ENCODE measurements around the gene TFEC. TPM values are rescaled to one million over a fixed set of nuclear protein-coding genes. Genes with fewer than 3 reads are reported as not detected.

Gene TFEC, protein sequence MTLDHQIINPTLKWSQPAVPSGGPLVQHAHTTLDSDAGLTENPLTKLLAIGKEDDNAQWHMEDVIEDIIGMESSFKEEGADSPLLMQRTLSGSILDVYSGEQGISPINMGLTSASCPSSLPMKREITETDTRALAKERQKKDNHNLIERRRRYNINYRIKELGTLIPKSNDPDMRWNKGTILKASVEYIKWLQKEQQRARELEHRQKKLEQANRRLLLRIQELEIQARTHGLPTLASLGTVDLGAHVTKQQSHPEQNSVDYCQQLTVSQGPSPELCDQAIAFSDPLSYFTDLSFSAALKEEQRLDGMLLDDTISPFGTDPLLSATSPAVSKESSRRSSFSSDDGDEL
- 0.56 TPM for total RNA-seq (ENCODE audit: unreplicated experiment)
- long read RNA-seq: 0 reads

DNA sequence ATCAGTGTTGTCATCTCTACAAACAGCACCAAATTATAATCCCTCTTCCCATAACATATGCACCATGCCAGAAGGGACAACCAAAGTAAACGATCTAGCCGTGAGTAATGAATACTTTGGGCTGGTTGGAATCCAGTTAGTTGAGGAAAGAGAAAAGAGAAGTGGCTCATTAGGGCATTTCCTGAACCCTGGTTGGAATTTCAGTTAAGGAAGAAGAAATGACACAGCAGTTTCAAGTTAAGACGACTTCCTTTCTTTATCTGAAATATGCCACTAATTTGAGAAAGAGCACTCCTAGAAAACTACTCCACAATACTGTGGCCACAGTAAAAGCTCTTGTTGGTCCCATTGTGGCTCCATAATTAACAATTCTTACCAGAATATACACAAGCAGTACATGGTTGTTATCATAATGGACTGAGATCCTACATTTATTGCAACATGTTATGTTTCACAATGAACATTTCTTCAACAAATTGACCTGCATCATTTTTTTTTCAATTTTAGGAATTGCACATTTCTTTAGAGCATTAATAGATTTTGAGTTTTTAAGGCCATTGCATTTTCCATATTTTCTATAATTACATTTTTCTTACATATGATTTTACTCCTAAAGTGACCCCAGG lies at the start of gene TFEC:
Gene TFEC, minus strand, starts transcription at position 113 of the 626 bp plus-strand sequence. CDS start 46,322 bp downstream, outside the sequence.
- TF ChIP-seq, protein P1, sequence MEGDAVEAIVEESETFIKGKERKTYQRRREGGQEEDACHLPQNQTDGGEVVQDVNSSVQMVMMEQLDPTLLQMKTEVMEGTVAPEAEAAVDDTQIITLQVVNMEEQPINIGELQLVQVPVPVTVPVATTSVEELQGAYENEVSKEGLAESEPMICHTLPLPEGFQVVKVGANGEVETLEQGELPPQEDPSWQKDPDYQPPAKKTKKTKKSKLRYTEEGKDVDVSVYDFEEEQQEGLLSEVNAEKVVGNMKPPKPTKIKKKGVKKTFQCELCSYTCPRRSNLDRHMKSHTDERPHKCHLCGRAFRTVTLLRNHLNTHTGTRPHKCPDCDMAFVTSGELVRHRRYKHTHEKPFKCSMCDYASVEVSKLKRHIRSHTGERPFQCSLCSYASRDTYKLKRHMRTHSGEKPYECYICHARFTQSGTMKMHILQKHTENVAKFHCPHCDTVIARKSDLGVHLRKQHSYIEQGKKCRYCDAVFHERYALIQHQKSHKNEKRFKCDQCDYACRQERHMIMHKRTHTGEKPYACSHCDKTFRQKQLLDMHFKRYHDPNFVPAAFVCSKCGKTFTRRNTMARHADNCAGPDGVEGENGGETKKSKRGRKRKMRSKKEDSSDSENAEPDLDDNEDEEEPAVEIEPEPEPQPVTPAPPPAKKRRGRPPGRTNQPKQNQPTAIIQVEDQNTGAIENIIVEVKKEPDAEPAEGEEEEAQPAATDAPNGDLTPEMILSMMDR (IDR thresholded peaks at IDR 0.05; ENCODE audit: unreplicated experiment): no peak
- no peaks in the 10 kb centered on the region for H3K9me3 Mint-ChIP-seq (ENCODE audit: unreplicated experiment)
- H3K4me3 Mint-ChIP-seq (ENCODE audit: unreplicated experiment): no peak within 1 kb of the TSS
- no peaks in the 10 kb centered on the region for H3K36me3 Mint-ChIP-seq (ENCODE audit: low read depth, unreplicated experiment)
- H3K4me1 Mint-ChIP-seq (ENCODE audit: unreplicated experiment): peaks cover 6% of the 10 kb centered on the region
- no peaks in the 10 kb centered on the region for H3K27me3 Mint-ChIP-seq (ENCODE audit: unreplicated experiment)
- no peak for DNase-seq (ENCODE audit: low spot score)
- H3K27ac Mint-ChIP-seq (ENCODE audit: unreplicated experiment): peak within 1 kb of the TSS; percentile 34

GRCh38 chr7:116075351-116076145 lies 45.0 kb upstream of the TFEC start:
- Mint-ChIP-seq H3K9me3 (ENCODE audit: unreplicated experiment) (no peaks in the 10 kb centered on the region), H3K27me3 (ENCODE audit: unreplicated experiment) (no peaks in the 10 kb centered on the region), H3K27ac (ENCODE audit: unreplicated experiment) (no peak overlapping the region), H3K4me1 (ENCODE audit: unreplicated experiment) (no peaks in the 10 kb centered on the region), H3K4me3 (ENCODE audit: unreplicated experiment) (no peak overlapping the region), H3K36me3 (ENCODE audit: low read depth, unreplicated experiment) (no peaks in the 10 kb centered on the region)
- no peak for DNase-seq (ENCODE audit: low spot score)
- TF ChIP-seq, protein P1 (IDR thresholded peaks at IDR 0.05; ENCODE audit: unreplicated experiment): no peak

GRCh38 chr7:116071629-116072028 lies 41.1 kb upstream of the TFEC start:
- H3K27me3 Mint-ChIP-seq (ENCODE audit: unreplicated experiment): no peaks in the 10 kb centered on the region
- DNase-seq (ENCODE audit: low spot score): no peak
- no peak overlapping the region for H3K27ac Mint-ChIP-seq (ENCODE audit: unreplicated experiment)
- no peaks in the 10 kb centered on the region for H3K4me1 Mint-ChIP-seq (ENCODE audit: unreplicated experiment)
- H3K36me3 Mint-ChIP-seq (ENCODE audit: low read depth, unreplicated experiment): no peaks in the 10 kb centered on the region
- TF ChIP-seq, protein P1 (IDR thresholded peaks at IDR 0.05; ENCODE audit: unreplicated experiment): no peak
- H3K9me3 Mint-ChIP-seq (ENCODE audit: unreplicated experiment): no peaks in the 10 kb centered on the region
- H3K4me3 Mint-ChIP-seq (ENCODE audit: unreplicated experiment): no peak overlapping the region

GRCh38 chr7:116064179-116064578 lies 33.6 kb upstream of the TFEC start:
- Mint-ChIP-seq H3K4me1 (ENCODE audit: unreplicated experiment) (no peaks in the 10 kb centered on the region), H3K27ac (ENCODE audit: unreplicated experiment) (no peak overlapping the region), H3K4me3 (ENCODE audit: unreplicated experiment) (no peak overlapping the region), H3K36me3 (ENCODE audit: low read depth, unreplicated experiment) (no peaks in the 10 kb centered on the region), H3K27me3 (ENCODE audit: unreplicated experiment) (no peaks in the 10 kb centered on the region), H3K9me3 (ENCODE audit: unreplicated experiment) (no peaks in the 10 kb centered on the region)
- TF ChIP-seq, protein P1 (IDR thresholded peaks at IDR 0.05; ENCODE audit: unreplicated experiment): no peak
- DNase-seq (ENCODE audit: low spot score): no peak

All from endothelial cell (in vitro differentiated cells).